Hepatocyte (in vitro differentiated cells): Measurements from ENCODE around the gene NRXN2. TPM values are rescaled to one million over a fixed set of nuclear protein-coding genes. Genes with fewer than 3 reads are reported as not detected.

Experiments
- DNase-seq: peaks from one replicate; pipeline ENCODE4 v3.0.0-alpha.2; 2016; ENCODE audit warnings: low spot score
- H2AFZ ChIP-seq: fragments of 200-600 bp; sonication (generic); 2 replicates; pipeline ENCODE4 v1.6.0; 2016; ENCODE audit warnings: antibody characterized with exemption, mild to moderate bottlenecking
- H3K27ac ChIP-seq: fragments of 200-600 bp; sonication (generic); 2 replicates; pipeline ENCODE4 v1.5.1; 2016; ENCODE audit warnings: mild to moderate bottlenecking
- H3K27me3 ChIP-seq: fragments of 200-600 bp; sonication (generic); 2 replicates; pipeline ENCODE4 v1.6.1; 2016
- H3K36me3 ChIP-seq: fragments of 200-600 bp; sonication (generic); replicated peaks from 2 replicates; pipeline ENCODE4 v1.5.1; 2016; ENCODE audit warnings: low read depth; ENCODE audit not compliant: insufficient read depth
- H3K4me1 ChIP-seq: fragments of 200-600 bp; sonication (generic); 2 replicates; pipeline ENCODE4 v1.5.1; 2016; ENCODE audit warnings: mild to moderate bottlenecking, moderate library complexity; ENCODE audit not compliant: insufficient read depth
- H3K4me2 ChIP-seq: fragments of 200-600 bp; sonication (generic); 2 replicates; pipeline ENCODE4 v1.6.0; 2016
- H3K4me3 ChIP-seq: fragments of 200-600 bp; sonication (generic); 2 replicates; pipeline ENCODE4 v1.5.1; 2016; ENCODE audit warnings: mild to moderate bottlenecking
- H3K79me2 ChIP-seq: fragments of 200-600 bp; sonication (generic); 2 replicates; pipeline ENCODE4 v1.6.0; 2017; ENCODE audit warnings: mild to moderate bottlenecking
- H3K9me2 ChIP-seq: fragments of 200-600 bp; sonication (generic); replicated peaks from 2 replicates; pipeline ENCODE4 v1.6.0; 2017; ENCODE audit warnings: mild to moderate bottlenecking; ENCODE audit not compliant: insufficient read depth
- H3K9me3 ChIP-seq: fragments of 200-600 bp; sonication (generic); 2 replicates; pipeline ENCODE4 v1.5.1; 2016; ENCODE audit warnings: low read depth, mild to moderate bottlenecking
- H4K20me1 ChIP-seq: fragments of 200-600 bp; sonication (generic); 2 replicates; pipeline ENCODE4 v1.6.0; 2016; ENCODE audit warnings: mild to moderate bottlenecking; ENCODE audit not compliant: insufficient read depth, poor library complexity, severe bottlenecking
- CTCF ChIP-seq: fragments of 200-600 bp; sonication (generic); IDR thresholded peaks from 2 replicates; pipeline ENCODE4 v1.5.1; 2016; ENCODE audit warnings: antibody characterized with exemption, mild to moderate bottlenecking; ENCODE audit not compliant: poor library complexity
- EZH2 ChIP-seq: fragments of 200-600 bp; sonication (generic); IDR thresholded peaks from 2 replicates; pipeline ENCODE4 v1.6.1; 2016; ENCODE audit warnings: antibody characterized with exemption, mild to moderate bottlenecking, borderline replicate concordance
- EZH2phosphoT487 ChIP-seq: fragments of 200-600 bp; sonication (generic); IDR thresholded peaks from one replicate; pipeline ENCODE4 v1.6.1; 2018; ENCODE audit warnings: antibody characterized with exemption, mild to moderate bottlenecking, low read depth, moderate library complexity; ENCODE audit not compliant: unreplicated experiment, severe bottlenecking
- WGBS: methylation state at CpG from one replicate; pipeline ENCODE4 v1.1.6; 2016; ENCODE audit warnings: low lambda C conversion rate; ENCODE audit errors: missing lambda C conversion rate; 5-methylcytosine and 5-hydroxymethylcytosine counted together
- polyA plus RNA-seq: library from polyadenylated mRNA; unstranded; fragments of >200 nt; fragmentation: Nextera tagmentation; extraction: Ambion mirVana; gene quantifications from 2 replicates; pipeline ENCODE4 v1.2.1, GENCODE V29; 2016
- total RNA-seq: library from RNA; depleted of rRNA; stranded (reverse); fragments of >200 nt; gene quantifications from 2 replicates; pipeline ENCODE4 v1.2.3, GENCODE V29; 2014

NRXN2 gene
- total and polyA plus RNA-seq, 2 experiments from 2014 or later, result 0.83 to 1.7 TPM

- Histone ChIP-seq H3K27ac (no peak overlapping the region), H3K4me2 (no peak overlapping the region), H3K9me2 (no peaks in the 10 kb centered on the region), H3K9me3 (no peaks in the 10 kb centered on the region), H3K36me3 (no peaks in the 10 kb centered on the region), H4K20me1 (no peaks in the 10 kb centered on the region), H3K79me2 (no peaks in the 10 kb centered on the region), H2AFZ (no peak overlapping the region), H3K4me3 (no peak overlapping the region), H3K4me1 (no peaks in the 10 kb centered on the region), H3K27me3 (peaks cover 33% of the 10 kb centered on the region)
- TF ChIP-seq CTCF (no peak), EZH2phosphoT487 (no peak), EZH2 (no peak)
- 79% methylated on average over 7 of the region's 7 CpGs for WGBS
- no peak for DNase-seq
These were observed 25.2 kb downstream of the NRXN2 start for GRCh38 chr11:64697663-64698375.

GRCh38 chr11:64696045-64696444 lies 27.0 kb downstream of the NRXN2 start:
- peaks cover 51% of the 10 kb centered on the region for H3K27me3 ChIP-seq
- no peak overlapping the region for H3K4me3 ChIP-seq

GRCh38 chr11:64695548-64695947 lies 27.4 kb downstream of the NRXN2 start:
- 90% methylated on average over 5 of the region's 5 CpGs for WGBS
- Histone ChIP-seq H4K20me1 (no peaks in the 10 kb centered on the region), H3K4me1 (no peaks in the 10 kb centered on the region), H3K27ac (no peak overlapping the region), H3K4me3 (no peak overlapping the region), H3K9me2 (no peaks in the 10 kb centered on the region), H2AFZ (no peak overlapping the region), H3K9me3 (no peaks in the 10 kb centered on the region), H3K79me2 (no peaks in the 10 kb centered on the region), H3K27me3 (peaks cover 51% of the 10 kb centered on the region), H3K4me2 (no peak overlapping the region), H3K36me3 (no peaks in the 10 kb centered on the region)
- no peak for DNase-seq
- TF ChIP-seq EZH2, result no peak
- no peak for TF ChIP-seq EZH2phosphoT487
- no peak for TF ChIP-seq CTCF

More at GRCh38 chr11:64696045-64696444, 27.0 kb downstream of the NRXN2 start:
- no peak overlapping the region for H3K27ac ChIP-seq
- H3K4me1 ChIP-seq, result no peaks in the 10 kb centered on the region
- H4K20me1 ChIP-seq, result no peaks in the 10 kb centered on the region
- no peaks in the 10 kb centered on the region for H3K36me3 ChIP-seq
- H3K9me2 ChIP-seq, result no peaks in the 10 kb centered on the region
- no peak overlapping the region for H2AFZ ChIP-seq
- no peak for DNase-seq
- TF ChIP-seq EZH2, result no peak
- no peak for TF ChIP-seq EZH2phosphoT487
- no peak for TF ChIP-seq CTCF
- no peaks in the 10 kb centered on the region for H3K79me2 ChIP-seq
- H3K4me2 ChIP-seq, result no peak overlapping the region
- 73% methylated on average over 8 of the region's 8 CpGs for WGBS
- H3K9me3 ChIP-seq, result no peaks in the 10 kb centered on the region

GRCh38 chr11:64694821-64695365 lies 28.1 kb downstream of the NRXN2 start:
- no peak overlapping the region for H3K4me2 ChIP-seq
- no peak overlapping the region for H2AFZ ChIP-seq
- H3K36me3 ChIP-seq, result no peaks in the 10 kb centered on the region
- no peaks in the 10 kb centered on the region for H3K9me3 ChIP-seq
- no peaks in the 10 kb centered on the region for H3K9me2 ChIP-seq
- no peaks in the 10 kb centered on the region for H3K79me2 ChIP-seq
- no peaks in the 10 kb centered on the region for H4K20me1 ChIP-seq
- no peak for TF ChIP-seq EZH2
- 29% methylated on average over 5 of the region's 5 CpGs for WGBS
- H3K4me1 ChIP-seq, result no peaks in the 10 kb centered on the region
- no peak overlapping the region for H3K4me3 ChIP-seq
- H3K27ac ChIP-seq, result no peak overlapping the region
- no peak for DNase-seq
- H3K27me3 ChIP-seq, result peaks cover 51% of the 10 kb centered on the region
